HG03103 (cell line): ENCODE measurements around the gene PCDH20.
"Not testable (repeated sequence)": the region's sequence is repeated elsewhere in the genome, so short reads cannot be mapped to it uniquely, and the experiment has no call there.

Source experiments
- ATAC-seq: cut with Tn5 transposase; IDR thresholded peaks from one replicate; pipeline ENCODE4 v1.9.1; 2021; ENCODE audit warnings: low read depth; ENCODE audit not compliant: unreplicated experiment

Gene PCDH20

GRCh38 chr13:61415749-61416148, at the start of gene PCDH20:
Gene PCDH20, minus strand, starts transcription at chr13:61415849. Its CDS starts 691 bp downstream, at chr13:61415158.
- ATAC-seq: no peak

- no peak for ATAC-seq
Measured at GRCh38 chr13:61463024-61463423, 47.4 kb upstream of the PCDH20 start.

GRCh38 chr13:61453121-61453520, 37.5 kb upstream of the PCDH20 start:
- ATAC-seq: no peak

GRCh38 chr13:61432029-61432428, 16.4 kb upstream of the PCDH20 start:
- no peak for ATAC-seq

- no peak for ATAC-seq
Measured at GRCh38 chr13:61423915-61424314, 8.3 kb upstream of the PCDH20 start.

- ATAC-seq: no peak
Measured at GRCh38 chr13:61417086-61417570, 1.5 kb upstream of the PCDH20 start.

GRCh38 chr13:61415058-61415721, 459 bp downstream of the PCDH20 start:
- no peak for ATAC-seq

GRCh38 chr13:61414686-61415057, 977 bp downstream of the PCDH20 start:
- ATAC-seq: no peak

- no peak for ATAC-seq
Measured at GRCh38 chr13:61413572-61414535, 1.8 kb downstream of the PCDH20 start.

GRCh38 chr13:61410669-61411297, 4.9 kb downstream of the PCDH20 start:
- ATAC-seq: no peak

- ATAC-seq: no peak
Measured at GRCh38 chr13:61410266-61410665, 5.4 kb downstream of the PCDH20 start.

- no peak for ATAC-seq
Measured at GRCh38 chr13:61408571-61408970, 7.1 kb downstream of the PCDH20 start.

- ATAC-seq: no peak
Measured at GRCh38 chr13:61406275-61406674, 9.4 kb downstream of the PCDH20 start.

- no peak for ATAC-seq
Measured at GRCh38 chr13:61396121-61396520, 19.5 kb downstream of the PCDH20 start.

- ATAC-seq: no peak
Measured at GRCh38 chr13:61391426-61391825, 24.2 kb downstream of the PCDH20 start.

GRCh38 chr13:61387694-61388093, 28.0 kb downstream of the PCDH20 start:
- no peak for ATAC-seq

GRCh38 chr13:61383111-61383510, 32.5 kb downstream of the PCDH20 start:
- no peak for ATAC-seq

GRCh38 chr13:61370520-61370919, 45.1 kb downstream of the PCDH20 start:
- no peak for ATAC-seq

- not testable (repeated sequence) for ATAC-seq
Measured at GRCh38 chr13:61364690-61365089, 51.0 kb downstream of the PCDH20 start.

- no peak for ATAC-seq
Measured at GRCh38 chr13:61362522-61362921, 53.1 kb downstream of the PCDH20 start.
